ENCODE measurements around the gene KRTAP5-6.
"Not testable (repeated sequence)": the region's sequence is repeated elsewhere in the genome, so short reads cannot be mapped to it uniquely, and the experiment has no call there.

The KRTAP5-6 gene

DNA sequence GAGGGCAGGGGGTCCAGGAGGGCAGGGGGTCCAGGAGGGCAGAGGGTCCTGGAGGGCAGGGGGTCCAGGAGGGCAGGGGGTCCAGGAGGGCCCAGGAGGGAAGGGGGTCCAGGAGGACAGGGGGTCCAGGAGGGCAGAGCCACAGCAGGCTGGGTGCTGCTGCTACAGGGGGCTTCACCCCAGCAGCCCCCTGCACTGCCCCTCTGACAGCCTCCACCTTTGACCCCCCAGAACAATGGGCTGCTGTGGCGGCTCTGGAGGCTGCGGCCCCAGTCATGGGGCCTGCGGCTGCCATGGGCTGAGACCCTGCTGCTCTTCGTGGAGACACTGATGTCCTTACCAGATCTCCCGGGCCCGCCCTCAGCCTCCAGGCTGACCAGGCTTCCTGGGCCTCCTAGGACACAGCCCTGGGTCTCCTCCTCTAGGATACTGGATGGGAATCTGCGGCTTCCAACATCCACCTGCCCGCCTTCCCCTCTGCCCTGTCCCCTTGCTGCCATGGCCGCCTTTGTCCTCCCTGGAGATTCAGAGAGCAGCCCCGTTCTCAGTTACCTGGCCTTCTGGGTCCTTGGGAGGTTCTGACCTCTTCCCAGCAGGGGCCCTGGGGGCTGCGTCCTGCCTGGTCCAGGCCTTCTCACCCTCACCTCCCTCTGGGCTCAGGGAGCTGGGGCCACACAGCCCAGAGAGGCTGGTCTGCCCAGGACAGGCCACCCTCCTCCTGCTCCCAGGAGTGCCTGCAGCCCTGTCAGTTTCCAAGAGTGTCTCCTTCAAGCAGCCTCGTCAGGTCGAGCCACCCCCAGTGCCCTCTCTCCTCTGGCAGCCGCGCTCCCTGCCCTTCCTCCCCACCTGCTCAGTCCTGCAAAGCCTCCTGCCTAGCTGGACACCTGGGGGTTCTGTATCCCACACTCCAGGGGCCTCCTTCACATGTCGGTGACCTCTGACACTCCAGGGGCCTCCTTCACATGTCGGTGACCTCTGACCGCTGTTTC is 11.8 kb upstream of the KRTAP5-6 start:
- not testable (repeated sequence) for DNase-seq

DNA sequence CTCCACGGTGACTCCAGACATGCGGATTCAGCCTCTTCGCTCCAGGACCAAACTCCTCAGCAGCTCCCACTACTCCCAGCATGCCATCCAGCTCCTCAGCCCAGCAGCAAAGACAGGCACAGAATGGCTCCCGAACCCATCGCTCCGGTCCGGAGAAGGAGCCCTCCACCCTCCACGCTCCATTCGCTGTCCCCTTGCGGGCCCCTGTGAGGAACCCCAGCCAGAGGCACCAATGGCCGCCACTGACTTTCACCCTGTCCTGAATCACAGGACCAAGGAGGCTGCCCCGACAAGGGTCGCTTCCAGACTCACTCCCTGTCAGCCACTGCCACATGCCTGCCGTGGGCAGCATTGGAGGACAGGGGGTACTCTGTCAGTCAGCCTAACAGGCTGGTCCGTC is 10.8 kb upstream of the KRTAP5-6 start:
- DNase-seq, result not testable (repeated sequence)

DNA sequence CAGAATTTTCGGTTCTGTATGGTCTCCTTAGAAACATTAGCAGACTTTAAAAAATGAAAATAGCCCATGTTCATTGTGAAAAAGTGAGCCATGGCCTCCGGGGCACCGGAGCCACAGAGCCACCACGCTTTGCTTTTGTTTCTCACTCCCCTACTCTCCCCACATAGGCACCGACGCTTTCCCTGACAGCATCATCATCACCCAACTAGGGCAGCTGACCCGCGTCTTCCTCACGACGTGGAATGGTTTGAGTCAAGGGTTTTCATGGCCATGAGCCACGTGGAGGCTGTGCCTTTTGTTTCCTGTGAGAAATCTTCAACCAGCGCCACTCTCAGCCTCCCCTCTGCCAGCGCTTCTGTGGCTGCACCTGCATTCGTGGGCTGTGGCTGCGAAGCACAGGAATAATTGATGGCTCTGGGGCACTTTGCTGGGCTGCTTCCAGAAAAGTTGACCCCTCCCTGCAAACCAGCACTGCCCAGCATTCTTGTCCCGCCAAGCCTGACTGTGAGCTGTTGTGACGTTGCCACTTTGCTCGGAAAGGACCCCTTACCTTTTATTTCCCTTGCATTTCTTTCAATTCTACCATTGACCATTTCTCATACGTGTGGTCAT is 8.6 kb upstream of the KRTAP5-6 start:
- DNase-seq, result not testable (repeated sequence)

DNA sequence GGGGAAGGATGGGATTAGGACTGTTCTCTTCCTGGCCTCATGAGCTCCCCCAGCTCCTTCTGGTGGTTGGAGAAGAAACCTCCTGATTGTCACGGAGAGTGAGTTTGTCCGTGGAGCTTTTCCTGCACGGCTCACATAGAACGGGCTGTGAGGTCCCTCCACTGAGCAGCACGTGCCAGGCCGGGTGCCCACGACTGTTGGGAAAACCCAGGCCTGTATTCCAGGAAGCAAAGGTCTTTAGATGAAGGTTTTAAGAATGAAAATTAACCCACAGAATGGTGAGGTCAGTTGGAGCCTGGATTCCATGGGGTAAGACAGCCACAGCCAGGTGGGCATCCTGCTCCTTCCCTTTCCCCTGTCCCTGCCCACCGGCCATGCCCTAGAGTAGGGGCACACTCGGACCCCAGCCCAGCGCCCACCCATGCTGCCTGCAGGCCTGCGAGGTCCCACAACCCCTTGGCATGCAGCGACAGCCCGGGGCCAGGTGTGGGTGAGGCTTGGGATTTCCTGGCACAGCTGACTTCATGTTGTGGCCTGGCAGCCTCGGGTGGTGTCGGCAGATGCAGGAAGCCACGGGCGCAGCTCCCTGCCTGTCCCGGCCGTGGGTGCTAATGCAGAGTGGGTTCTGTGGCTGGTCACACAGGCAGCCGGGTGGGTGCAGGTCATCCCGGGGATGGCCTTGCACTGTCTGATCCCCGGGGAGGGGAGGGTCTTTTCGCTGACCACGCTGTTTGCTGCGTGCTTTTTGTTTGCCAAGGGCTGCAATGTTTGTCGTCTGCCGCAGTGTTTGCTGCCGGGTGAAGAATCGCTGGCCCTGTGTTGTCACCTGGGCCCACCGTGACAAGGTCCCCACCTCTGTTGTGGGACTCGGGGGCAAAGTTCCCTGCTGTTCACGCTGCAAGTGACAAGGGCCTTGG is 7.5 kb upstream of the KRTAP5-6 start:
- DNase-seq, result not testable (repeated sequence)

DNA sequence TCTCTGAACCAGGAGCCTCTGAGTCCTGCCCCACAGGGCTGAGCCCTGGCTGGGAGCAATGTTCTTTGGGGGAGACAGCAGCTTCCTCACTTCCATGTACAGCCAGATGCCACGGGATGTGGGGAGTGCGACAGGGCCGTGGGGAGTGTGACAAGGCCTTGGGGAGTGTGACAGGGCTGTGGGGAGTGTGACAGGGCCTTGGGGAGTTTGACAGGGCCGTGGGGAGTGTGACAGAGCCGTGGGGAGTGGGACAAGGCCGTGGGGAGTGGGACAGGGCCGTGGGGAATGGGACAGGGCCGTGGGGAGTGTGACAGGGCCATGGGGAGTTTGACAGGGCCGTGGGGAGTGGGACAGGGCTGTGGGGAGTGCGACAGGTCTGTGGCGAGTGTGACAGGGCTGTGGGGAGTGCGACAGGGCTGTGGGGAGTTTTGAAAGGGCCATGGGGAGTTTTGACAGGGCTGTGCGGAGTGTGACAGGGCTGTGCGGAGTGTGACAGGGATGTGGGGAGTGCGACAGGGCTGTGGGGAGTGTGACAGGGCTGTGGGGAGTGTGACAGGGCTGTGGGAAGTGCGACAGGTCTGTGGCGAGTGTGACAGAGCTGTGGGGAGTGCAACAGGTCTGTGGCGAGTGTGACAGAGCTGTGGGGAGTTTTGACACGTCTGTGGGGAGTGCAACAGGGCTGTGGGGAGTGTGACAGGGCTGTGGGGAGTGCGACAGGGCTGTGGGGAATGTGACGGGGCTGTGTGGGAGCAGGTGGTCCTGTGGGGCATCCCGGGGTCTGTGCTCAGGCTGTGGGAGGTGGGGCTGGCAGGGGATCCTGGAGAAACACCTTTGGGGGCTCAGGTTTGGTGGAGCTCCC is 6.6 kb upstream of the KRTAP5-6 start:
- no peak for DNase-seq

DNA sequence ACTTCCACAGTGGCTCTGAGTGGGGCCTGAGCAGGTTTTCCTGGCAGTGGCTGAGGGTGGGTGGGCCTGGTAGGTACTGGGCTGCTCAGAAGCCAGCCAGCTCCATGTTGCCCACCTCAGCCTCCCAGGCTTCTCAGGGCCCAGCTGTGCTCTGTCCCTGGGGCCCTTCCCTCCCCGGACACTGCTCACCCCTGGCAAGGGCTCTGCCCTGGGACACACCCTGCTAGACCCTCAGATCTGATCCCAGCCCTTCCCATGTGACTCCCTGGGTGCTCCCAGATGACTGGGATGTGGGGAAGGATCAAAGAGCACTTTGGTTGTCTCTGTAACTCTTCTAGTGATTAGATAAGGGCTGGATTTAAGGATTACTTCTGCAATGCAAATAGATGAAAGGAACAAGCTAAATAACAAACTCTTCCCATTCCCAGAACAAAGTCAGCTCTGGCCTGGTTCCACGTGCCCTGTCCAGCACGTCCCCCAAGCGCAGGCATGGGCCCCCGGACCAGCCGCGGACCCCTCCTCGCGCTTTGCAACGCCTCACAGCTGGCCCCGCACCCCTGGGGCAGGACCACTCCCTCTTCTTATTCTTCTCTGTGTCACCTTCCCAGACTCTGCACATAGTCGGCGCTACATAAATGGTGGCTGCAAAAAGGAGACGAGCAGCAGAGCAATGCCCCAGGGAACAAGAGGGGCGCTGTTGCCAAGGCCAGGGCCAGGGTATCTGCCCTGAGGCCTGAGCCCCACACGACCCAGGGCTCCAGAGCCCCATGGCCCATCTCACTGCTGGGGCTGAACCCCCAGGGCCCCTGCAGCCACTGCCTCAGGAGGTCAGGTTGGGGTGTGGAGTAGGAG is 5.7 kb upstream of the KRTAP5-6 start:
- no peak for DNase-seq

DNA sequence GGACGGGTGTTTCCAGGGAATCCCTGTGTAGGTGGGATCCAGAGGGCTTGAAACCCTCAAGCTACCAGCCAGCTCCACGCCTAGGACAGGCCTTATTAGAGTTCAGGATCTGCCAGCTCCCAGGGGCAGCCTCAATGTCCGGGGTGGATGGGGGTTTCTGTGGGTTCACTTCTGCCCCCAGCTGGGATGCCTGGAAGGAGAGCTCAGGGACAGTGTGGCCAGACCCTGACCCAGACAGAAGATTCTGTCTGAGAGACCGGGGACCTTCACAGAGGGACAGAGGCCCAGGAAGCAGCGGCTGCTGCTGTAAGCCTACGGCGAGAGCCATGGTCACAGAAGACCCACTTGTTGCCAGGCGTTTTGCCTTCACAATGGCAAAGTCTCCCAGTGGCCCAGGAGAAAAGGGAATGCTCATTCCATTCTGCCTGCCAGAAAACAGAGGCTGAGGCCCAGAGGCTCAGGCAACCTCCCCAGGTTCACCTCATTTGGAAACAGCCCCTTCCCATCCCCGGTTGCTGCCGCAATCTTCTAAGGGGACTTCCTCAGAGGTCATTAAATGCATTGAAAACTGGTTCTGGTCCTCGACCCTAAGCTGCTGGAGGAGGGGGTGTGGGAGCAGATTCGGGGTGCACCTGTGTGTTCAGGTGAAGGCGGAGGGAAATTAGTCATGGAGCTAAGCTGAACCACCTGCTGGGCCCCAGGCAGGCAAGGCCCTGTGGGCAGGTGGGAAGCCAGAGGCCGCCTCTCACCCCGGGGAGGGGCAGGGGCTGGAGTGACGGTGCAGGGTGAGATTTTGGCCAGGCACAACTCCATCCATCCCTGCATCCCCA is 4.9 kb upstream of the KRTAP5-6 start:
- DNase-seq, result no peak

DNA sequence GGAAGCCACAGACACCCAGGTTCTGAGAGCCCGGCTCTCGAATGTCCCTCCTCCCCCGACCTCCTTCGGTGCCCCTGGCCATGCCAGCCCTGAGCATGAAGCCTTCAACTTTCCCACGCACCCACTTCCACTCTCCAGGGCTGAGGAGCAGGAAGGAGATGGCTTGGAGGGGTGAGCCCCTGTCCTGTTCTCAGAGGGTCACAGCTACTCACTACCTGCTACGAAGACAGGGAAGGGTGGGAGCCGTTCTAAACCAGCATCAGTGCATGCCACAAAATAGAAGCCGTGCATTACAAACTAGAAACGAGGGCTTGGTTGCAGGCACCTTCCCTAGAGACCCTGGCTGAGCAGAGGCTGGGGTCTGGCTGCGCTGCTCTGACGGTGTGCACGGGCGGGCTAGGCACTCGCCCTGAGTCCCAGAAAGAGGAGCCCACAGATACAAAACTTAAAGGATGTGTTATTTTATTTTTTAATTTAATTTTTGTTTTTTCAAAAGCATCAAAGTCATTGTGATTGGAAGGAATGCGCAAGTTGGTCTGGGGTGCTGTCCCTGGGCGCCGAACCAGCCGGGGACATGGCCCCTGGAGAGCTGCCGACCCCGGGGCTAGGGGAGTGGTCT is 4.2 kb upstream of the KRTAP5-6 start:
- no peak for DNase-seq

DNA sequence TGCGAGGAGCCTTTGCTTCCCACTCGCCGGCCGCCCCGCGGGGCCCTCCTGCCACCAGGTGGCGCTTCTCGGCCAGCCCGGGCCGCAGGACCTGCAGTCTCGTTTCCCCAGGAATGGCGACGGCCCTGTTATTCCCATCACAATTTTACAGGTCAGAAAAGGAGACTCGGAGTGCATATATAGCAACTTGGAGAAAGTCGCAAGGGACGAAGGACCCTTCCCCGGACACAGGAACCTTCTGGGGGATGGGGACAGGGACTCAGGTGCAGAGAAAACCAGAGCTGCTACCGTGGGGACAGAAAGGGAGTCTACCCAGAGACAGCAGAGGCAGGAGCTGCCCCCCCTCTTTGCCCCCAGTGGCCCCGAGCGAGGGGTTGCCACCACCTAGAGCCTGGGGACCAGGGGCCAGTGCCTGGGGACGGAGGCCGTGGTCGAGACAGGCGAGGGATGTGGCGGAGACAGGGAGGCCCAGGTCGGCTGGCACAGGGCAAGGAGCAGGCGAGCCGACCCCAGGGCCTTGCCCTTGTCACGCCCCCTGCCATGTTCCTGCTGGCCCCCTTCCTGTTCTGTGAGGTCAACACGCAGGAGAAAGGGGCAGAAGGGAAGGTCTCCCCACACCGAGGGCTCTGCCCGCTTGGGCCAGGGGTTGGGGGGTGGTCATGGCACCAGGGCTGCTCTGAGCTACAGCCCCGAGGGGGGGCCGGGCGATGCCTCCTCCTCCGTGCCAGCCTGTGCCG is 3.5 kb upstream of the KRTAP5-6 start:
- DNase-seq, result peak; percentile 62

DNA sequence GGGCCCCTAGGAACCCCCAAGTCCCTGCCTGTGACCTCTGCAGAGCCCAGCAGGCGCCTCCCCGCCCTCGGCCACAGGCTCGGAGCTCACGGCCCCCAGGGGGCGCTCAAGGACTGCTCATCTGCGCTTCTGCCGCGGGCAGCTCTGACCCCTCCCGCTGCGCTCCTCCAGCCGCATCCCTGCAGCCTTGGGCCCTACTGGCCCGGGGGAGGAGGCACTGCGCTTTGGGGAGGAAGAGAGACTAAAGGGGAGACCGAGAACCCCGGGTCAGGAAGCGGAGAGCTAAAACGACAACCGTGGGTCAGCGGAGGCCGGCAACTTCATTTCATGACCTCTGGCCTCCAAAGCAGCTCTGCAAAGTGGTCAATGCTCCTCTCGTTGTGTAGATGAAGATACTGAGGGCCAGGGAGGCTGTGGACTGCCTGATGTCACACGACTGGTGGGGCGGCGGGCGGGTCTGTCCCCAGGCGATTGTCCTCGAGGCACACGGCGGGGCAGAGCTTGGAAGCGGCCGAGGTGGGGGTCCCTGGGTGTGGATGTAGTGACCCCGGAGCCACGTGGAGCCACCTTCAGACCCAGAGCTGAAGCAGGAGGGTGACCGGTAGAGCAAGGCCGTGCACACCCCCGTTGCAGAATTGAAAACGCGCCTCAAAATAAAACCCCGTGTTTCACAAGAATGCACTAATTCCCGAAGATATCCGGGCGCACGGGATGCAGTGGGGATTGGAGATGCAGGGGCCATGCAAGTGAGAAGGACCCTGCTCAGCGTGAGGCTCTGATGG is 2.7 kb upstream of the KRTAP5-6 start:
- DNase-seq, result peak; percentile 70

DNA sequence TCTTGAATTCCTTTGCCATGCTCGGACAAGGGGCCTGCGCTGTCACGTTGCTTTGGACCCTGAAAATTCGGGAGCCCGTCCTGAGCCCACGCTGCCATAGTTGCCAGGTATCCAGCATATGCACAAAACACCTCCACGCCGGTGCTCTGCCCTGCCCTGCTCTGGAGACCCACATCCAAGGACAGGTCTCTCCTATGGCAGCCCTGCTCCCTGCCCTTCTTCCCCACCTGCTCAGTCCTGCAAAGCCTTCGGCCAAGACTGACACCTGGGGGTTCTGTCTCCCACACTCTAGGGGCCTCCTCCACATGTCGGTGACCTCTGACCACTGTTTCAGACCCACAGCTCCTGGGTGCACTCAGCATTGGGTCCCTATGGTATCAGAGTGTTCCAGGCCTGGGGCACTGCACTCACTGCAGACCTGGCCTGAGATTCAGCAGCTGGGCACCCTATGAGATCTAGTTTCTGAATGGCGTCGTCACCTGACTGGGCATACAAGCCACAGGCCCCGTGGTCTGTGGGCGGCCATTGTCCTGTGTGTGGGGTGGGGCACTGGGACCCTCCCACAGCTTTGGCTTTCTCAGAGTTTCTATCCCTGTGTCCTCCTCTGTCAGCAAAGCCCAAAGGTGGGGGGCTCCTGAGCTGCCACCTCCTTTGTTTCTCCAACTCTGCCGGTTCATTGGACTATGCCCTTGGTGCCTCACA is 2.0 kb upstream of the KRTAP5-6 start:
- no peak for DNase-seq

DNA sequence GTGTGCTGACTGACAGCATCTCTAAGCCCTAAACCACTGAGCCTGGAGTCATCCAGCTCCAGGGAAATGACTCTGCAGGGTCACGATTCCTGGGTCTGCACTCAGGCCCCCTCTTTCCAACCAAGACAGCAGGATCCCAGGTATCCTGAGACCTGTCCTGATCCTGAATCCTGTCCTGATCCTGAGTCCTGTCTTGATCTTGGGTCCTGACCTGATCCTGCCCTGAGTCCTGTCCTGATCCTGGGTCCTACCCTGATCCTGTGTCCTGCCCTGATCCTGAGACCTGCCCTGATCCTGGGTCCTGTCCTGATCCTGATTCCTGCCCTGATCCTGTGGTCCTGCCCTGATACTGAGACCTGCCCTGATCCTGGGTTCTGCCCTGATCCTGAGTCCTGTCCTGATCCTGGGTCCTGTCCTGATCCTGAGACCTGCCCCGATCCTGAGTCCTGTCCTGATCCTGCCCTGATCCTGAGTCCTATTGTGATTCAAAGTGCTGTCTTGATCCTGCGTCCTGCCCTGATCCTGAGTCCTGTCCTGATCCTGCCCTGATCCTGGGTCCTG is 1.4 kb upstream of the KRTAP5-6 start:
- no peak for DNase-seq

DNA sequence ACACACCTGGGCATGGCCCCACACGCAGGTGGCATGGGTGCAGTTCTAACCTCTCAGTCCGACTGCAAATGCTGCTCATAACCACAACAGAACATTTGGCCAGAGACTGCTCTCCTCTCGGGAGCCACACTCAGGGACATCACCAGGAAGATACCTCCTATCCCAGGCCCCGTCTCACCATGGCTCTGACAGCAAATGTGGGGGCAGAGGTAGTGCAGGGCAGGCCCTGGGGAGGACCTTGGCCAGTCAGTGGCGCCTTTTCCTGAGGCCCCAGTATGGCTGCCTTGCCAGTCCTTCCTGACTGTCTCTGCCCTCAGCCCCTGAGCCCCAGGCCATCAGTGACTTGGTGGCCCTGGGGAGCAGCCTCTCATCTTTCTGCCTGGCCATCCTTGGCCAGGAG is 2.8 kb downstream of the KRTAP5-6 start:
- DNase-seq, result no peak

DNA sequence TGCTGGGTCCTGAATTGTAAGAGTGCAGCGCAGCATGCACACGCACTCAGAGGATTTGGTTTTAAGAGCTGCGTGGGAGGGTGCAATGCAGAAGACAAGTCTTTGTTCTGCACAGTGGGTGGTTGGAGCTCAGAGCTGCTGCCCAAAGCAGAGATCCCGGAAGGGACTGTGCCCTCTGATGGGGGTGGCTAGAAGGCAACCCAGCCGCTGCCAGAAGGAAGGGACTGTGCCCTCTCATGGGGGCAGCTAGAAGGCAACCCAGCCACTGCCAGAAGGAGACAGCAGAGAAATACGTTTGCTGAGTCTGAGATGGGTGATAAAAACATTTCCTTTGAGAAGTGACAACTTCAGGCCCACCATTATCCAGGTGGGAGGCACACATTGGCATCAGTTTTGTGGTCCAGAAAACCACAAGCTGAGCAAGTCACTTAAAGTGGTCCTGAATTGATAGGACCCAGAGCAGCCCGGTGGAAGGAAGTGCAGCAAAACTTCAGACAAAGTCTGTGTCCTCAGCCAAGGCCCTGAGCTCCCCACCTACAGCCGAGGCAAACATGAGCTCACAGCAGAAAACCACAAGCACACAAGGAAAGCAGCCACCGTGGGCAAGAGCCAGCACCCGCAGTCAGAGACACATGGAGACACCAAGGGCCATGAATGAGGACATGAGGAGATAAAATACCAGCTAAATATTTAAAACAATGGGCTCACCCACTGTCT is 4.3 kb downstream of the KRTAP5-6 start:
- DNase-seq, result no peak

DNA sequence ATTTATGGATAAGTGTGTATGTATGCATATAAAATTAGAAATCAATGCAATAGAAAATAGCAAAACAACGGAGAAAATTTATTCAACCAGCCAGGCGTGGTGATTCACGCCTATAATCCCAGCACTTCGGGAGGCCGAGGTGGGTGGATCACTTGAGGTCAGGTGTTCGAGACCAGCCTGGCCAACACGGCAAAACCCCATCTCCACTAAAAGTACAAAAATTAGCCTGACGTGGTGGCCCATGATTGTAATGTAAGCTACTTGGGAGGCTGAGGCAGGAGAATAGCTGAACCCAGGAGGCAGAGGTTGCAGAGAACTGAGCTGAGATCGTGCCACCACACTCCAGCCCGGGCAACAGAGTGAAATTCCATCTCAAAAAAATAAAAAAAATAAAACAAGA is 5.5 kb downstream of the KRTAP5-6 start:
- no peak for DNase-seq

DNA sequence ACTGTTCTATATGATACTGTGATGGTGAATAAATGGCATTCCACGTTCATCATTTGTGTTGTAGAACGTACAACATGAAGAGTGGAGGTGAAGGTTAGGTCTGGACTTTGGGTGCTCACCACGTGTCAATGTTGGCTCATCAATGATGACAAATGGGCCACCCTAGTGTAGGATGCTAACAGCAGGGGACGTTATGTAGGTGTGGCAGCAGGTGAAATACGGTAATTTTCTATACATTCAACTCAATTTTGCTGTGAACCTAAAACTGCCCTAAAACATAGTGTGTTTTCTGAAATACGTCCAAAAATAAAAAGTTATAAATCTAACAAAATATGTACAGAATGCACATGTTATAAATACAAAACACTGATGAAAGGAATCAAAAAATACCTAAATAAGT is 6.2 kb downstream of the KRTAP5-6 start:
- DNase-seq, result no peak
